CD14-positive monocyte (primary cell): Measurements from ENCODE around the gene HLA-DQA2. TPM values are rescaled to one million over a fixed set of nuclear protein-coding genes. Genes with fewer than 3 reads are reported as not detected.

Experiments
- DNase-seq, 3 donors: peaks; one replicate each; pipeline ENCODE4 v3.0.0-alpha.2; 2011 to 2022
- H2AFZ ChIP-seq: 2 replicates; pipeline ENCODE4 v1.6.0; 2012; ENCODE audit warnings: mild to moderate bottlenecking, low read depth, low read length, inconsistent platforms; ENCODE audit not compliant: insufficient read depth, poor library complexity, severe bottlenecking
- H3K27ac ChIP-seq, 2 donors: 1 replicate in 1 of 2; 2 replicates in 1 of 2; pipeline ENCODE4 v1.5.1; 2012 to 2013; ENCODE audit warnings: low read length in 2 of 2, control low read depth in 1 of 2, inconsistent platforms in 1 of 2, low read depth in 1 of 2, mild to moderate bottlenecking in 1 of 2
- H3K27me3 ChIP-seq, 2 donors: one replicate each; pipeline versions ENCODE4 v1.6.0 to v1.6.1; 2011 to 2013; ENCODE audit warnings: low read length in 2 of 2; ENCODE audit not compliant: control insufficient read depth in 2 of 2, insufficient read depth in 2 of 2
- H3K36me3 ChIP-seq, 2 donors: replicated peaks in 1 of 2; 1 replicate in 1 of 2; 2 replicates in 1 of 2; pipeline versions ENCODE4 v1.5.1 to v1.6.1; 2012 to 2013; ENCODE audit warnings: low read length in 2 of 2, control low read depth in 1 of 2, inconsistent platforms in 1 of 2, mild to moderate bottlenecking in 1 of 2; ENCODE audit not compliant: insufficient read depth in 2 of 2, control insufficient read depth in 1 of 2
- H3K4me1 ChIP-seq, 2 donors: 1 replicate in 1 of 2; 2 replicates in 1 of 2; pipeline versions ENCODE4 v1.5.1 to v1.6.1; 2012 to 2013; ENCODE audit warnings: low read length in 2 of 2, control low read depth in 1 of 2, inconsistent platforms in 1 of 2, mild to moderate bottlenecking in 1 of 2, moderate library complexity in 1 of 2; ENCODE audit not compliant: insufficient read depth in 2 of 2, control insufficient read depth in 1 of 2
- H3K4me2 ChIP-seq: replicated peaks from 2 replicates; pipeline ENCODE3; 2012; ENCODE audit warnings: low read length, moderate library complexity, mild to moderate bottlenecking; ENCODE audit not compliant: poor library complexity, severe bottlenecking; ENCODE audit errors: extremely low read depth
- H3K4me3 ChIP-seq, 3 experiments: fragments of 200-600 bp in 1 of 3; sonication (generic) in 1 of 3; replicated peaks in 1 of 3; 1 replicate in 2 of 3; 2 replicates in 1 of 3; pipeline ENCODE4 v1.5.1; 2011 to 2013; ENCODE audit warnings: low read length in 3 of 3, mild to moderate bottlenecking in 3 of 3, control low read depth in 2 of 3, low read depth in 2 of 3, inconsistent platforms in 1 of 3, moderate library complexity in 1 of 3
- H3K79me2 ChIP-seq: 2 replicates; pipeline ENCODE4 v1.6.0; 2012; ENCODE audit warnings: mild to moderate bottlenecking, control low read depth, inconsistent platforms, low read length, moderate library complexity; ENCODE audit not compliant: insufficient read depth
- H3K9ac ChIP-seq: 2 replicates; pipeline ENCODE4 v1.6.0; 2017; ENCODE audit warnings: low read length, mild to moderate bottlenecking; ENCODE audit not compliant: insufficient read depth, poor library complexity, severe bottlenecking
- H3K9me3 ChIP-seq, 2 donors: replicated peaks in 1 of 2; 1 replicate in 1 of 2; 2 replicates in 1 of 2; pipeline versions ENCODE4 v1.5.1 to v1.6.1; 2012 to 2013; ENCODE audit warnings: low read length in 2 of 2, control low read depth in 1 of 2; ENCODE audit not compliant: control insufficient read depth in 1 of 2, insufficient read depth in 1 of 2
- H4K20me1 ChIP-seq: 2 replicates; pipeline ENCODE4 v1.6.0; 2012; ENCODE audit warnings: mild to moderate bottlenecking, low read length, control low read depth, moderate library complexity; ENCODE audit not compliant: insufficient read depth
- H3K27ac Mint-ChIP-seq, 7 donors: one replicate each; pipeline ENCODE4 v1.8.0; 2020; ENCODE audit warnings: mild to moderate bottlenecking in 7 of 7, mixed read lengths in 7 of 7, moderate library complexity in 6 of 7, inconsistent platforms in 2 of 7
- H3K27me3 Mint-ChIP-seq, 3 donors: one replicate each; pipeline ENCODE4 v1.8.0; 2021 to 2022; ENCODE audit warnings: low read depth in 3 of 3, mild to moderate bottlenecking in 3 of 3, mixed read lengths in 3 of 3, moderate library complexity in 3 of 3, inconsistent platforms in 1 of 3
- H3K36me3 Mint-ChIP-seq, 2 donors: one replicate each; pipeline ENCODE4 v1.8.0; 2020; ENCODE audit warnings: mixed read lengths in 2 of 2, inconsistent platforms in 1 of 2, mild to moderate bottlenecking in 1 of 2
- H3K4me1 Mint-ChIP-seq: one replicate; pipeline ENCODE4 v1.8.0; 2020; ENCODE audit warnings: mild to moderate bottlenecking, mixed read lengths
- H3K4me3 Mint-ChIP-seq, 2 donors: one replicate each; pipeline ENCODE4 v1.8.0; 2020; ENCODE audit warnings: mild to moderate bottlenecking in 2 of 2, mixed read lengths in 2 of 2, moderate library complexity in 1 of 2
- H3K9me3 Mint-ChIP-seq, 7 donors: one replicate each; pipeline ENCODE4 v1.8.0; 2020 to 2022; ENCODE audit warnings: mixed read lengths in 7 of 7, mild to moderate bottlenecking in 6 of 7, moderate library complexity in 6 of 7, inconsistent platforms in 2 of 7
- CTCF ChIP-seq: fragments of 200-600 bp; IDR thresholded peaks from one replicate; pipeline ENCODE4 v1.8.0; 2022; ENCODE audit warnings: antibody characterized with exemption, mild to moderate bottlenecking
- WGBS: methylation state at CpG from one replicate; pipeline ENCODE4 v1.1.5; 2013; ENCODE audit warnings: missing lambda C conversion rate; ENCODE audit not compliant: insufficient coverage; 5-methylcytosine and 5-hydroxymethylcytosine counted together
- intact Hi-C, 2 donors: fragments of 100-400 bp; cut with micrococcal nuclease; formaldehyde crosslinking; loops; one replicate each; pipeline versions ENCODE4 v1.15.0 to v1.15.1; 2023
- polyA plus RNA-seq, 3 donors: library from polyadenylated mRNA; depleted of rRNA in 1 of 3; unstranded in 2 of 3; stranded (reverse) in 1 of 3; fragments of 300-500 nt in 2 of 3; fragments of >200 nt in 1 of 3; fragmentation: Illumina TruSeq in 2 of 3; gene quantifications; 1 replicate in 2 of 3; 2 replicates in 1 of 3; pipeline ENCODE4 v1.2.3, GENCODE V29; 2012 to 2021

HLA-DQA2 gene
- polyA plus RNA-seq, 3 donors = 0.24 to 53.5 (median 15.5) TPM

DNA sequence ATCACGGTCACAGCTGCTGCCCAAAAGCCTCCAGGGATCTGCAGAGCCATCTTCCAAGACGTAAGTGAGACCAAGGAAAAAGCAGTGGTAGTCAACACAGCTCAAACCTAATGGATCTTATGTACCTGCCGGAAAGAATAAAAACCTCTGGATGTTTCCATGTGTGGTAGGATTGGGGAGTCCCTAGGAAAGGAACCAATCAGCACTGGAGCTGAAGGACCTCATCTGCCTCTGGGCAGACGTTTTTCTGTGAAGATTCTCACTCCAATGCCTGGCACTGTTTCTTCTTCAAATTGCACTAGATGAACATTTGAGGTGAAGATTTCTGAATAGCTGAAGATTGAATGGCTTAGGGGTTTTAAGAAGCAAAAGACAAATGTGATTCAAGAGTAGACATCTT, 22.2 kb downstream of the HLA-DQA2 start, which contains the start of gene HLA-DQB2:
Gene HLA-DQB2, minus strand, starts transcription at position 112 of the 400 bp plus-strand sequence. Its CDS starts 62 bp downstream, at position 50.
- peaks cover 4 to 24% of the 10 kb centered on the region in 2 donors for H3K27me3 ChIP-seq
- intact Hi-C loops = no loop called here
- peak within 1 kb of the TSS in 3 of 7 donors; percentile 36 to 68 (median 38) for H3K27ac Mint-ChIP-seq

DNA sequence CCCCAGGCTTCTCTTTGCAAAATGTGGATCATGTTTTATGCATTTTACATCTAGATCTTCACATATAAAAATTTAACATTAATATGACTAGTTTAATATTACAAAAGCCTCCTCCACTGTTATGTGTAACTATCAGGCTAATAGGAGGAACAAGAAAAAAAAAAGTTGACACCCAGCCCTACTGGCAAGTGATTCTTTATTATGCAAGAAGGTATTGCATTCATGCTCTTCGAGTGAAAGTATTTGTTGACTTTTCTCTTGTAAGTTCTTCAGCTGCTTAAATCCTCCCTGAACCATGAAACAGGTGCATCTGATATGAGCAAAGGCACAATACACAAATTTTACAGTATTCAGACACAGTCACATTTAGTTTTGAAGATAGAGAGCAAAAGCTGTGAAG, 22.9 kb downstream of the HLA-DQA2 start:
- no peak overlapping the region for H3K4me3 ChIP-seq
- no peak overlapping the region for H3K4me2 ChIP-seq
- peaks cover 0 to under 1% of the 10 kb centered on the region in 2 donors for H3K36me3 ChIP-seq
- DNase-seq = peak in 1 of 3 donors; percentile 5
- H3K9me3 Mint-ChIP-seq = peaks cover 0 to 3% (median 0%) of the 10 kb centered on the region in 7 donors
- peaks cover 4 to 30% of the 10 kb centered on the region in 2 donors for H3K27me3 ChIP-seq
- no peaks in the 10 kb centered on the region for H4K20me1 ChIP-seq
- no peak overlapping the region for H2AFZ ChIP-seq
- H3K79me2 ChIP-seq = no peaks in the 10 kb centered on the region
- H3K4me1 Mint-ChIP-seq = peaks cover 20% of the 10 kb centered on the region
- TF ChIP-seq CTCF = no peak
- peaks cover 23 to 37% (median 23%) of the 10 kb centered on the region in 3 donors for H3K27me3 Mint-ChIP-seq
- no CpG with 5 or more reads among the region's 1 CpG for WGBS
- H3K36me3 Mint-ChIP-seq = peaks cover 0 to 3% of the 10 kb centered on the region in 2 donors
- peaks cover 4 to 19% of the 10 kb centered on the region in 2 donors for H3K4me1 ChIP-seq
- H3K27ac ChIP-seq = no peak overlapping the region
- no peaks in the 10 kb centered on the region for H3K9me3 ChIP-seq
- H3K27ac Mint-ChIP-seq = peak overlapping the region in 1 of 7 donors; percentile 68
- no peak overlapping the region for H3K9ac ChIP-seq
- H3K4me3 Mint-ChIP-seq = no peak overlapping the region
- intact Hi-C loops = no loop called here

More for the DNA sequence above, 22.2 kb downstream of the HLA-DQA2 start, which contains the start of gene HLA-DQB2:
- H3K4me3 ChIP-seq = no peak within 1 kb of the TSS
- no peaks in the 10 kb centered on the region for H4K20me1 ChIP-seq
- peaks cover 20% of the 10 kb centered on the region for H3K4me1 Mint-ChIP-seq
- H2AFZ ChIP-seq = no peak within 1 kb of the TSS
- H3K27me3 Mint-ChIP-seq = peaks cover 19 to 32% (median 23%) of the 10 kb centered on the region in 3 donors
- H3K4me1 ChIP-seq = peaks cover 4 to 19% of the 10 kb centered on the region in 2 donors
- no peaks in the 10 kb centered on the region for H3K79me2 ChIP-seq
- H3K36me3 Mint-ChIP-seq = peaks cover 0 to 6% of the 10 kb centered on the region in 2 donors
- no peaks in the 10 kb centered on the region for H3K9me3 ChIP-seq
- peak in 2 of 3 donors; percentile 25 for DNase-seq
- no peak within 1 kb of the TSS for H3K27ac ChIP-seq
- peak within 1 kb of the TSS; percentile 22 to 61 for H3K4me3 Mint-ChIP-seq
- peaks cover 0 to 4% of the 10 kb centered on the region in 2 donors for H3K36me3 ChIP-seq
- 50% methylated on average over 2 of the region's 4 CpGs for WGBS
- H3K4me2 ChIP-seq = no peak within 1 kb of the TSS
- TF ChIP-seq CTCF = no peak
- H3K9me3 Mint-ChIP-seq = peaks cover 0 to 3% (median 0%) of the 10 kb centered on the region in 7 donors
- H3K9ac ChIP-seq = no peak within 1 kb of the TSS
